ENCODE measurements around the gene MNT. TPM values are rescaled to one million over a fixed set of nuclear protein-coding genes. Genes with fewer than 3 reads are reported as not detected.

The MNT gene
- polyA plus RNA-seq, 3 donors: 0.28 to 42.4 (median 1.3) TPM

GRCh38 chr17:2378905-2379304, 22.0 kb downstream of the MNT start:
- no peak for DNase-seq
- H3K27me3 ChIP-seq (ENCODE audit: control insufficient read depth in 2 of 2, insufficient read depth in 2 of 2, low read length in 2 of 2): no peaks in the 10 kb centered on the region
- peaks cover 9% of the 10 kb centered on the region for H3K4me1 Mint-ChIP-seq

DNA sequence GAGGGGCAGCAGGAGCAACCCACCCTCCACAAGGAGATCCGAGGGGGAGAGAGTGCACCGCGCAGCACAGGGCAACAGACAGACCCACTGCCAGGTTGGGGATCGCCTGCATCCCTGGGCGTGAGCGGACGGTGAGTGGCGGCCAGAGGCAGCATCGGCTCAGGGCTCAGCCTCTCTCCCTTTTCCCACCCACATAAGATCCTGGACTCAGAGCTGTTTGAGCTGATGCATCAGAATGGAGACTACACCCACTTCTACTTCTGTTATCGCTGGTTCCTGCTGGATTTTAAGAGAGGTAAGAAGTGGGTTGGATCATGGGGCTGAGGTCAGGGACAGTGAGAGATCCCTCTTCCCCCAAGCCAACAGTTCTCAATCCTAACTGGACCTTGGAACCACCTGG, 23.2 kb downstream of the MNT start:
- Histone ChIP-seq H3K36me3 (replicated peaks in 1 of 2; ENCODE audit: control insufficient read depth in 1 of 2, insufficient read depth in 2 of 2, low read length in 2 of 2) (peaks cover 55 to 83% of the 10 kb centered on the region in 2 donors), H3K9ac (ENCODE audit: insufficient read depth, low read length, poor library complexity, severe bottlenecking) (no peak overlapping the region), H3K27ac (ENCODE audit: low read depth in 1 of 2, low read length in 2 of 2) (no peak overlapping the region), H3K4me3 (replicated peaks in 1 of 3; ENCODE audit: low read depth in 2 of 3, low read length in 3 of 3) (no peak overlapping the region), H4K20me1 (ENCODE audit: insufficient read depth, low read length) (peaks cover 10% of the 10 kb centered on the region), H3K4me1 (ENCODE audit: control insufficient read depth in 1 of 2, insufficient read depth in 2 of 2, low read length in 2 of 2) (peaks cover under 1% of the 10 kb centered on the region in 2 donors), H3K4me2 (replicated peaks; ENCODE audit: extremely low read depth, low read length, poor library complexity, severe bottlenecking) (no peak overlapping the region), H2AFZ (ENCODE audit: insufficient read depth, low read depth, low read length, poor library complexity, severe bottlenecking) (no peak overlapping the region), H3K27me3 (ENCODE audit: control insufficient read depth in 2 of 2, insufficient read depth in 2 of 2, low read length in 2 of 2) (no peaks in the 10 kb centered on the region), H3K79me2 (ENCODE audit: insufficient read depth, low read length) (no peaks in the 10 kb centered on the region), H3K9me3 (replicated peaks in 1 of 2; ENCODE audit: control insufficient read depth in 1 of 2, insufficient read depth in 1 of 2, low read length in 2 of 2) (no peaks in the 10 kb centered on the region)
- Mint-ChIP-seq H3K27ac (peak overlapping the region in 3 of 7 donors; percentile 10 to 61 (median 52)), H3K36me3 (peaks cover 39 to 83% of the 10 kb centered on the region in 2 donors), H3K27me3 (ENCODE audit: low read depth in 3 of 3) (peaks cover 0 to 1% (median 0%) of the 10 kb centered on the region in 3 donors), H3K4me1 (peaks cover under 1% of the 10 kb centered on the region), H3K9me3 (no peaks in the 10 kb centered on the region), H3K4me3 (no peak overlapping the region)
- 90% methylated on average over 2 of the region's 10 CpGs for whole genome bisulfite sequencing (ENCODE audit: insufficient coverage)
- no peak for DNase-seq
- TF ChIP-seq CTCF (IDR thresholded peaks at IDR 0.05): no peak
- intact Hi-C loops (cut with micrococcal nuclease): no loop called here

More at GRCh38 chr17:2378905-2379304, 22.0 kb downstream of the MNT start:
- no peak for TF ChIP-seq CTCF (IDR thresholded peaks at IDR 0.05)
- Mint-ChIP-seq H3K27ac (peak overlapping the region in 2 of 7 donors; percentile 12 to 26), H3K27me3 (ENCODE audit: low read depth in 3 of 3) (peaks cover 0 to 1% (median 0%) of the 10 kb centered on the region in 3 donors), H3K4me3 (no peak overlapping the region), H3K36me3 (peaks cover 34 to 77% of the 10 kb centered on the region in 2 donors), H3K9me3 (no peaks in the 10 kb centered on the region)
- Histone ChIP-seq H3K9me3 (replicated peaks in 1 of 2; ENCODE audit: control insufficient read depth in 1 of 2, insufficient read depth in 1 of 2, low read length in 2 of 2) (no peaks in the 10 kb centered on the region), H3K4me3 (replicated peaks in 1 of 3; ENCODE audit: low read depth in 2 of 3, low read length in 3 of 3) (no peak overlapping the region), H3K79me2 (ENCODE audit: insufficient read depth, low read length) (no peaks in the 10 kb centered on the region), H3K4me2 (replicated peaks; ENCODE audit: extremely low read depth, low read length, poor library complexity, severe bottlenecking) (no peak overlapping the region), H2AFZ (ENCODE audit: insufficient read depth, low read depth, low read length, poor library complexity, severe bottlenecking) (no peak overlapping the region), H3K9ac (ENCODE audit: insufficient read depth, low read length, poor library complexity, severe bottlenecking) (no peak overlapping the region), H3K4me1 (ENCODE audit: control insufficient read depth in 1 of 2, insufficient read depth in 2 of 2, low read length in 2 of 2) (peaks cover 6 to 9% of the 10 kb centered on the region in 2 donors), H4K20me1 (ENCODE audit: insufficient read depth, low read length) (peaks cover 10% of the 10 kb centered on the region), H3K36me3 (replicated peaks in 1 of 2; ENCODE audit: control insufficient read depth in 1 of 2, insufficient read depth in 2 of 2, low read length in 2 of 2) (peaks cover 44 to 74% of the 10 kb centered on the region in 2 donors), H3K27ac (ENCODE audit: low read depth in 1 of 2, low read length in 2 of 2) (no peak overlapping the region)
- WGBS (ENCODE audit: insufficient coverage): 95% methylated on average over 9 of the region's 11 CpGs
- intact Hi-C loops (cut with micrococcal nuclease): no loop called here

All from CD14-positive monocyte (primary cell).